ENCODE measurements around the gene ARHGAP35. TPM values are rescaled to one million over a fixed set of nuclear protein-coding genes. Genes with fewer than 3 reads are reported as not detected.

ARHGAP35 gene
- total and polyA plus RNA-seq, 10 of the 15 experiments (the other 5 are each of a cell fraction or from before 2014, with no cell fraction given), result 0.85 to 29.9 (median 11.5) TPM

DNA sequence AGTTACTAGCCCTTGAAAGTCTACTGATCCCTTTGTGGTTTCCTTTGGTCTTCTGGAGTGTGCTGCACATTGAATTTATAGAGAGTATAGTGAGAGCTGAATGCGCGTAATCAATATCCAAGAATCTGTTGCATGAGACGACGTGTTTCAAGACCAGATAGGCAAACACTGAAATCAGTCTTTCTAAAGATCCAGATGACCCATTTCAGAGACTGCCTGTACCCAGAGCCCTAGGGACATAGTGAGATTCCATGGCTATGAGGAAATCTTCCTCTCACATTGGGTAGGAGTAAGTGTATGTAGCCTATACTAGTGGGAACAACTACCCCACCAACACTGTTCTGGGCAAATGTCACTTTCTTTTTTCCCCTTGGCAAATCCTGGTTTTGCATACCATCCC lies 48.6 kb downstream of the ARHGAP35 start (continued):
- no peak for TF ChIP-seq USF1 (IDR thresholded peaks at IDR 0.05; ENCODE audit: borderline replicate concordance, extremely low read length, insufficient read depth, low read depth, low read length)
- TF ChIP-seq HCFC1 (IDR thresholded peaks at IDR 0.05; ENCODE audit: low read length), result no peak

Other genes starting within 250 kb of the ARHGAP35 start
Only the 7 nearest of the 10 such genes appear.
- 25.1 and 35.4 TPM in 2 replicates for gene PRKD2, start 143.9 kb upstream of the ARHGAP35 start, total RNA-seq (2014; rRNA removed)
- gene PRKD2, start 143.9 kb upstream of the ARHGAP35 start, total RNA-seq (2014; rRNA removed; fragmentation: Illumina TruSeq; extraction: Trizol), result 13.3 and 14.4 TPM in 2 replicates
- 88.9 and 98.8 TPM in 2 replicates for gene PRKD2, start 143.9 kb upstream of the ARHGAP35 start, total RNA-seq (2021)
- gene PRKD2, start 143.9 kb upstream of the ARHGAP35 start, polyA plus RNA-seq (2011; rRNA removed), result 7.7 and 12.6 TPM in 2 replicates
- 16.9 and 31.3 TPM in 2 replicates for gene PRKD2, start 143.9 kb upstream of the ARHGAP35 start, polyA plus RNA-seq (2014; fragmentation: Illumina TruSeq; extraction: Trizol)
- gene PRKD2, start 143.9 kb upstream of the ARHGAP35 start, polyA plus RNA-seq (2014; fragmentation: Nextera tagmentation; extraction: Ambion mirVana), result 10 to 100 TPM in 1 of 2 experiments, 1 to 10 TPM in 1; 2.3 to 11.8 TPM
- gene PRKD2, start 143.9 kb upstream of the ARHGAP35 start, polyA plus RNA-seq (2014; rRNA removed), result 34.4 and 45.7 TPM in 2 replicates
- 10 to 100 TPM; 44.6 to 50.7 TPM for gene PRKD2, start 143.9 kb upstream of the ARHGAP35 start, polyA plus RNA-seq (2016; fragmentation: Nextera tagmentation; extraction: Ambion mirVana)
- 7.9 and 10.1 TPM in 2 replicates for gene FKRP, start 114.9 kb upstream of the ARHGAP35 start, total RNA-seq (2014; rRNA removed)
- gene FKRP, start 114.9 kb upstream of the ARHGAP35 start, total RNA-seq (2014; rRNA removed; fragmentation: Illumina TruSeq; extraction: Trizol), result 5.8 and 6.9 TPM in 2 replicates
- 13.0 and 13.3 TPM in 2 replicates for gene FKRP, start 114.9 kb upstream of the ARHGAP35 start, total RNA-seq (2021)
- 3.3 and 4.2 TPM in 2 replicates for gene FKRP, start 114.9 kb upstream of the ARHGAP35 start, polyA plus RNA-seq (2011; rRNA removed)
- 8.0 and 8.7 TPM in 2 replicates for gene FKRP, start 114.9 kb upstream of the ARHGAP35 start, polyA plus RNA-seq (2014; fragmentation: Illumina TruSeq; extraction: Trizol)
- gene FKRP, start 114.9 kb upstream of the ARHGAP35 start, polyA plus RNA-seq (2014; fragmentation: Nextera tagmentation; extraction: Ambion mirVana), result 1 to 10 TPM; 1.3 to 1.8 TPM
- gene FKRP, start 114.9 kb upstream of the ARHGAP35 start, polyA plus RNA-seq (2014; rRNA removed), result 14.1 and 14.2 TPM in 2 replicates
- 1 to 10 TPM; 6.7 to 8.8 TPM for gene FKRP, start 114.9 kb upstream of the ARHGAP35 start, polyA plus RNA-seq (2016; fragmentation: Nextera tagmentation; extraction: Ambion mirVana)
- 51.1 and 54.8 TPM in 2 replicates for gene STRN4, start 114.5 kb upstream of the ARHGAP35 start, total RNA-seq (2014; rRNA removed)
- 17.5 and 18.9 TPM in 2 replicates for gene STRN4, start 114.5 kb upstream of the ARHGAP35 start, total RNA-seq (2014; rRNA removed; fragmentation: Illumina TruSeq; extraction: Trizol)
- gene STRN4, start 114.5 kb upstream of the ARHGAP35 start, total RNA-seq (2021), result 55.0 and 56.1 TPM in 2 replicates
- 19.7 and 26.1 TPM in 2 replicates for gene STRN4, start 114.5 kb upstream of the ARHGAP35 start, polyA plus RNA-seq (2011; rRNA removed)
- 4.5 and 16.0 TPM in 2 replicates for gene STRN4, start 114.5 kb upstream of the ARHGAP35 start, polyA plus RNA-seq (2014; fragmentation: Illumina TruSeq; extraction: Trizol)
- 1 to 10 TPM in 1 of 2 experiments, under 1 TPM in 1; 0.42 to 1.6 TPM for gene STRN4, start 114.5 kb upstream of the ARHGAP35 start, polyA plus RNA-seq (2014; fragmentation: Nextera tagmentation; extraction: Ambion mirVana)
- gene STRN4, start 114.5 kb upstream of the ARHGAP35 start, polyA plus RNA-seq (2014; rRNA removed), result 62.8 and 65.4 TPM in 2 replicates
- 10 to 100 TPM in 1 of 2 experiments, 1 to 10 TPM in 1; 6.6 to 27.9 TPM for gene STRN4, start 114.5 kb upstream of the ARHGAP35 start, polyA plus RNA-seq (2016; fragmentation: Nextera tagmentation; extraction: Ambion mirVana)
- gene SLC1A5, start 72.4 kb upstream of the ARHGAP35 start, total RNA-seq (2014; rRNA removed), result 73.7 and 76.6 TPM in 2 replicates
- 35.8 and 36.2 TPM in 2 replicates for gene SLC1A5, start 72.4 kb upstream of the ARHGAP35 start, total RNA-seq (2014; rRNA removed; fragmentation: Illumina TruSeq; extraction: Trizol)
- 109 and 112 TPM in 2 replicates for gene SLC1A5, start 72.4 kb upstream of the ARHGAP35 start, total RNA-seq (2021)
- gene SLC1A5, start 72.4 kb upstream of the ARHGAP35 start, polyA plus RNA-seq (2011; rRNA removed), result 22.1 and 60.9 TPM in 2 replicates
- gene SLC1A5, start 72.4 kb upstream of the ARHGAP35 start, polyA plus RNA-seq (2014; fragmentation: Illumina TruSeq; extraction: Trizol), result 29.2 and 53.2 TPM in 2 replicates
- 10 to 100 TPM in 1 of 2 experiments, 1 to 10 TPM in 1; 9.1 to 16.3 TPM for gene SLC1A5, start 72.4 kb upstream of the ARHGAP35 start, polyA plus RNA-seq (2014; fragmentation: Nextera tagmentation; extraction: Ambion mirVana)
- gene SLC1A5, start 72.4 kb upstream of the ARHGAP35 start, polyA plus RNA-seq (2014; rRNA removed), result 60.9 and 68.9 TPM in 2 replicates
- 100 to 1,000 TPM; 116 to 129 TPM for gene SLC1A5, start 72.4 kb upstream of the ARHGAP35 start, polyA plus RNA-seq (2016; fragmentation: Nextera tagmentation; extraction: Ambion mirVana)
- gene AP2S1, start 10.2 kb upstream of the ARHGAP35 start, total RNA-seq (2014; rRNA removed), result 141 and 144 TPM in 2 replicates
- 58.1 and 61.0 TPM in 2 replicates for gene AP2S1, start 10.2 kb upstream of the ARHGAP35 start, total RNA-seq (2014; rRNA removed; fragmentation: Illumina TruSeq; extraction: Trizol)
- 121 and 140 TPM in 2 replicates for gene AP2S1, start 10.2 kb upstream of the ARHGAP35 start, total RNA-seq (2021)
- 65.3 and 87.2 TPM in 2 replicates for gene AP2S1, start 10.2 kb upstream of the ARHGAP35 start, polyA plus RNA-seq (2011; rRNA removed)
- gene AP2S1, start 10.2 kb upstream of the ARHGAP35 start, polyA plus RNA-seq (2014; fragmentation: Illumina TruSeq; extraction: Trizol), result 29.3 and 50.5 TPM in 2 replicates
- 10 to 100 TPM; 10.8 to 46.6 TPM for gene AP2S1, start 10.2 kb upstream of the ARHGAP35 start, polyA plus RNA-seq (2014; fragmentation: Nextera tagmentation; extraction: Ambion mirVana)
- gene AP2S1, start 10.2 kb upstream of the ARHGAP35 start, polyA plus RNA-seq (2014; rRNA removed), result 144 and 167 TPM in 2 replicates
- gene AP2S1, start 10.2 kb upstream of the ARHGAP35 start, polyA plus RNA-seq (2016; fragmentation: Nextera tagmentation; extraction: Ambion mirVana), result 100 to 1,000 TPM; 228 to 239 TPM
- 0.17 TPM in 1 of 2 replicates, not detected in the other for gene NPAS1, start 158.8 kb downstream of the ARHGAP35 start, total RNA-seq (2014; rRNA removed)
- not detected in 2 replicates for gene NPAS1, start 158.8 kb downstream of the ARHGAP35 start, total RNA-seq (2014; rRNA removed; fragmentation: Illumina TruSeq; extraction: Trizol)
- 0.45 and 0.72 TPM in 2 replicates for gene NPAS1, start 158.8 kb downstream of the ARHGAP35 start, total RNA-seq (2021)
- gene NPAS1, start 158.8 kb downstream of the ARHGAP35 start, polyA plus RNA-seq (2011; rRNA removed), result 0.14 TPM in 1 of 2 replicates, not detected in the other
- gene NPAS1, start 158.8 kb downstream of the ARHGAP35 start, polyA plus RNA-seq (2014; fragmentation: Illumina TruSeq; extraction: Trizol), result 0.18 TPM in 1 of 2 replicates, not detected in the other
- not detected for gene NPAS1, start 158.8 kb downstream of the ARHGAP35 start, polyA plus RNA-seq (2014; fragmentation: Nextera tagmentation; extraction: Ambion mirVana)
- gene NPAS1, start 158.8 kb downstream of the ARHGAP35 start, polyA plus RNA-seq (2014; rRNA removed), result 0.51 and 0.88 TPM in 2 replicates
- gene NPAS1, start 158.8 kb downstream of the ARHGAP35 start, polyA plus RNA-seq (2016; fragmentation: Nextera tagmentation; extraction: Ambion mirVana), result under 1 TPM; 0.28 to 0.49 TPM
- 77.3 and 83.3 TPM in 2 replicates for gene TMEM160, start 187.6 kb downstream of the ARHGAP35 start, total RNA-seq (2014; rRNA removed)
- gene TMEM160, start 187.6 kb downstream of the ARHGAP35 start, total RNA-seq (2014; rRNA removed; fragmentation: Illumina TruSeq; extraction: Trizol), result 2.0 and 2.4 TPM in 2 replicates
- 61.8 and 63.4 TPM in 2 replicates for gene TMEM160, start 187.6 kb downstream of the ARHGAP35 start, total RNA-seq (2021)
- 4.2 and 15.2 TPM in 2 replicates for gene TMEM160, start 187.6 kb downstream of the ARHGAP35 start, polyA plus RNA-seq (2011; rRNA removed)
- 0.21 TPM in 1 of 2 replicates, not detected in the other for gene TMEM160, start 187.6 kb downstream of the ARHGAP35 start, polyA plus RNA-seq (2014; fragmentation: Illumina TruSeq; extraction: Trizol)
- gene TMEM160, start 187.6 kb downstream of the ARHGAP35 start, polyA plus RNA-seq (2014; fragmentation: Nextera tagmentation; extraction: Ambion mirVana), result under 1 TPM in 1 of 2 experiments, not detected in 1; 0.71 TPM
- gene TMEM160, start 187.6 kb downstream of the ARHGAP35 start, polyA plus RNA-seq (2014; rRNA removed), result 78.5 and 94.8 TPM in 2 replicates
- gene TMEM160, start 187.6 kb downstream of the ARHGAP35 start, polyA plus RNA-seq (2016; fragmentation: Nextera tagmentation; extraction: Ambion mirVana), result 100 to 1,000 TPM; 138 to 147 TPM

Data from GM12878 (cell line).